Stomach (tissue), 9 donors: ENCODE measurements around the gene TRAF7. TPM values are rescaled to one million over a fixed set of nuclear protein-coding genes. Genes with fewer than 3 reads are reported as not detected.

Experiments
- DNase-seq, 2 donors: peaks; one replicate each; pipeline versions ENCODE4 v3.0.0 to v3.0.0-alpha.2; 2013 to 2019
- H3K27ac ChIP-seq, 5 donors: fragments of 200-600 bp in 4 of 5; sonication (generic) in 4 of 5; one replicate each; pipeline ENCODE4 v1.5.1; 2013 to 2019; ENCODE audit warnings: mild to moderate bottlenecking in 1 of 5, moderate library complexity in 1 of 5
- H3K27me3 ChIP-seq, 3 donors: fragments of 200-600 bp; sonication (generic); one replicate each; pipeline ENCODE4 v1.5.1; 2017 to 2019; ENCODE audit warnings: mixed run types in 1 of 3
- H3K36me3 ChIP-seq, 4 donors: fragments of 200-600 bp; sonication (generic); 1 replicate in 3 of 4; 2 replicates in 1 of 4; pipeline ENCODE4 v1.5.1; 2016 to 2019
- H3K4me1 ChIP-seq, 4 donors: fragments of 200-600 bp; sonication (generic); one replicate each; pipeline ENCODE4 v1.5.1; 2016 to 2019
- H3K4me3 ChIP-seq, 4 donors: fragments of 200-600 bp; sonication (generic) in 3 of 4; one replicate each; pipeline ENCODE4 v1.5.1; 2016 to 2019; ENCODE audit warnings: mild to moderate bottlenecking in 1 of 4
- H3K9me3 ChIP-seq, 4 donors: fragments of 200-600 bp; sonication (generic); one replicate each; pipeline ENCODE4 v1.5.1; 2016 to 2019
- EP300 ChIP-seq: sonication (generic); formaldehyde crosslinking; IDR thresholded peaks from one replicate; pipeline ENCODE4 v1.6.1; 2017; ENCODE audit warnings: antibody characterized with exemption
- POLR2A ChIP-seq, 4 donors: fragments of 450-650 bp; IDR thresholded peaks; one replicate each; pipeline ENCODE4 v1.6.1; 2016; ENCODE audit warnings: antibody characterized with exemption in 4 of 4, control low read depth in 2 of 4, mild to moderate bottlenecking in 1 of 4, moderate library complexity in 1 of 4
- POLR2AphosphoS5 ChIP-seq, 3 donors: sonication (generic); formaldehyde crosslinking; IDR thresholded peaks; one replicate each; pipeline ENCODE4 v1.6.1; 2016; ENCODE audit warnings: antibody characterized with exemption in 3 of 3
- WGBS, 5 donors: extraction: QIAGEN DNeasy Blood & Tissue Kit in 3 of 5; methylation state at CpG; one replicate each; pipeline versions ENCODE4 v1.1.5 to v1.1.7; 2013 to 2018; 5-methylcytosine and 5-hydroxymethylcytosine counted together
- intact Hi-C: fragments of 100-400 bp; cut with DNase I; formaldehyde crosslinking; loops from one replicate; pipeline ENCODE4 v1.15.1; 2023; ENCODE audit warnings: low total_unique reads
- polyA plus RNA-seq, 3 donors: library from polyadenylated mRNA; stranded (reverse); fragments of 200-250 nt; gene quantifications; one replicate each; pipeline ENCODE4 v1.2.3, GENCODE V29; 2013
- total RNA-seq, 5 donors: library from RNA; depleted of rRNA; stranded (reverse); fragments of >200 nt; gene quantifications; one replicate each; pipeline versions ENCODE4 v1.1.0 to v1.2.3, GENCODE V29; 2014 to 2016
- TF ChIP-seq, protein P1 (sequence below), 7 experiments: fragments of 450-650 bp in 4 of 7; fragments of 200-600 bp in 3 of 7; sonication (generic) in 3 of 7; IDR thresholded peaks; one replicate each; pipeline ENCODE4 v1.5.1; 2016 to 2019; ENCODE audit warnings: antibody characterized with exemption in 7 of 7, control low read depth in 2 of 7, mild to moderate bottlenecking in 1 of 7
- donor health status: healthy with polysubstance abuse.
- donor health status: Bipolar disorder and iron deficiency.
- donor health status: healthy.

TRAF7 gene
- total and polyA plus RNA-seq, 8 donors: 20.9 to 204 (median 38.5) TPM

DNA sequence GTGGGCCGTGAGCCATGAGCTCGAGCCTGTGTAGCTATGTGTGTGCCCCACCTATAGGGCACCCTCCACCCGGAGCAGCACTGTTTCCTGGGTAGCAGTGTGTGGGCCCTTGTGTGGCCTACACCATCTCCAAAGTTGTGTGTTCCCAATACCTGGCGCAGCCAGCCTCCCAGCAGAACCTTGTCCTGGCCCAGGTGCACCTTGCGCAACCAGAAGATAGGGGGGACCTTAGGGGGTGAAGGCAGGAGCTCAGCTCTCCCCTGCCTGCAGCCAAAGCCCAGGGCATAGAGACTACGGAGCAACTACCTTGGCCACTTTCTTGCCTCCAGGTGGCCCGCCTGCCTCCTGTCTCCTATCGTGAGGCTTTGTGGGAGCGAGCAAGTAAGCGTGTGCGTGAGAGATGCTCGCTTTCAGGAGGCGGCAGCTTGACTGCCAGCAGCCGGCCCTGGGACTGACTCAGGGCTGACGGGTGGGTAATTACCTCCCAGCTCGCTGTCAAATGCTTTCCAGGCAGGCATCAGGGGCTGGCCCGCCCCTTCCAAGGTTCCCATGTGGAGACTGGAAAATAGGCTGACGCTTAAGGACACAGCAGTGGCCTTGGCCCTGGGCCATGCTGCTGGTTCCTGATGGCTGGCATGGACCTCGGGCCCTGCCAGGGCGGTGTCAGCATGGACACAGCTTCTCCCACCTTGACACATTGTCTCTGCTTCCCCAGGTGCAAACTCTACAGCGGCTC is 19.0 kb downstream of the TRAF7 start:
- no peak overlapping the region for H3K27ac ChIP-seq
- H3K36me3 ChIP-seq: peaks cover 70 to 88% (median 87%) of the 10 kb centered on the region in 4 donors
- H3K27me3 ChIP-seq: peaks cover 0 to 13% (median 0%) of the 10 kb centered on the region in 3 donors
- TF ChIP-seq POLR2AphosphoS5 (IDR thresholded peaks at IDR 0.05): no peak
- peaks cover 0 to 13% (median 5%) of the 10 kb centered on the region in 4 donors for H3K4me1 ChIP-seq
- no peak for DNase-seq
- WGBS, 5 donors: 88 to 93% (median 89%) methylated on average over 15 to 21 of the region's 21 CpGs
- no peak overlapping the region for H3K4me3 ChIP-seq
- intact Hi-C loops: no loop called here
- no peaks in the 10 kb centered on the region for H3K9me3 ChIP-seq

- Histone ChIP-seq H3K36me3 (peaks cover 67 to 79% (median 78%) of the 10 kb centered on the region in 4 donors), H3K27ac (no peak overlapping the region), H3K4me3 (no peak overlapping the region), H3K4me1 (peaks cover 0 to 13% (median 5%) of the 10 kb centered on the region in 4 donors), H3K27me3 (peaks cover 0 to 13% (median 0%) of the 10 kb centered on the region in 3 donors), H3K9me3 (no peaks in the 10 kb centered on the region)
- intact Hi-C loops: no loop called here
- WGBS, 5 donors: 91 to 97% (median 93%) methylated on average over 5 to 10 of the region's 10 CpGs
- DNase-seq: no peak
- TF ChIP-seq, protein P1, sequence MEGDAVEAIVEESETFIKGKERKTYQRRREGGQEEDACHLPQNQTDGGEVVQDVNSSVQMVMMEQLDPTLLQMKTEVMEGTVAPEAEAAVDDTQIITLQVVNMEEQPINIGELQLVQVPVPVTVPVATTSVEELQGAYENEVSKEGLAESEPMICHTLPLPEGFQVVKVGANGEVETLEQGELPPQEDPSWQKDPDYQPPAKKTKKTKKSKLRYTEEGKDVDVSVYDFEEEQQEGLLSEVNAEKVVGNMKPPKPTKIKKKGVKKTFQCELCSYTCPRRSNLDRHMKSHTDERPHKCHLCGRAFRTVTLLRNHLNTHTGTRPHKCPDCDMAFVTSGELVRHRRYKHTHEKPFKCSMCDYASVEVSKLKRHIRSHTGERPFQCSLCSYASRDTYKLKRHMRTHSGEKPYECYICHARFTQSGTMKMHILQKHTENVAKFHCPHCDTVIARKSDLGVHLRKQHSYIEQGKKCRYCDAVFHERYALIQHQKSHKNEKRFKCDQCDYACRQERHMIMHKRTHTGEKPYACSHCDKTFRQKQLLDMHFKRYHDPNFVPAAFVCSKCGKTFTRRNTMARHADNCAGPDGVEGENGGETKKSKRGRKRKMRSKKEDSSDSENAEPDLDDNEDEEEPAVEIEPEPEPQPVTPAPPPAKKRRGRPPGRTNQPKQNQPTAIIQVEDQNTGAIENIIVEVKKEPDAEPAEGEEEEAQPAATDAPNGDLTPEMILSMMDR (IDR thresholded peaks at IDR 0.05): no peak
- TF ChIP-seq POLR2A (IDR thresholded peaks at IDR 0.05) (no peak), EP300 (no peak)
Measured at GRCh38 chr16:2175454-2175853, 19.9 kb downstream of the TRAF7 start.

- H3K9me3 ChIP-seq: no peaks in the 10 kb centered on the region
- DNase-seq: no peak
- H3K4me3 ChIP-seq: no peak overlapping the region
- no peak for TF ChIP-seq POLR2AphosphoS5 (IDR thresholded peaks at IDR 0.05)
- TF ChIP-seq EP300: no peak
- TF ChIP-seq, protein P1 (IDR thresholded peaks at IDR 0.05): no peak
- no peak for TF ChIP-seq POLR2A (IDR thresholded peaks at IDR 0.05)
- peaks cover 0 to 13% (median 0%) of the 10 kb centered on the region in 3 donors for H3K27me3 ChIP-seq
- 87 to 96% (median 95%) methylated on average over 17 to 23 of the region's 23 CpGs for WGBS, 5 donors
- H3K27ac ChIP-seq: no peak overlapping the region
- intact Hi-C loops: no loop called here
- H3K4me1 ChIP-seq: peaks cover 0 to 13% (median 5%) of the 10 kb centered on the region in 4 donors
- peaks cover 61 to 73% (median 72%) of the 10 kb centered on the region in 4 donors for H3K36me3 ChIP-seq
Measured at GRCh38 chr16:2176047-2176446, 20.5 kb downstream of the TRAF7 start.

DNA sequence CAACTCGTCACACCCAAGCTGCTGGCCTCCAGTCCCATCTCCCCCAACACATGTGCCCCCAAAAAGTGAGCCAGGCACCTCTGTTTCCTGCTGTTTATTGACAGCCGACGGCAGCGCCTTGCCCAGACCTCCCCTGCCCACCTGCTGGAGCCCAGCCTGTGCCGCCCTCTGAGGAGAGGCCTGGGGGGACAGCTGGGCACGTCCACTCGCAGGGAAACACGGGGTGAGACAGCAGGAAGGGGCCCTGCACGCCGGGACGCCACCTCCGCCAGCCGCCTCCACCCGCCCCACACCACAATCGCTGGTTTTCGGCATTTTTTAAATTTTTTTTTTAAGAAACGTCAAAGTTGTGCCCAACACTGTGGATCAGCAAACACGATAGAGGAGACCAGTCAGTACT is 21.5 kb downstream of the TRAF7 start:
- no peaks in the 10 kb centered on the region for H3K9me3 ChIP-seq
- TF ChIP-seq EP300 (no peak), POLR2A (IDR thresholded peaks at IDR 0.05) (no peak), POLR2AphosphoS5 (IDR thresholded peaks at IDR 0.05) (no peak)
- TF ChIP-seq, protein P1 (IDR thresholded peaks at IDR 0.05): no peak
- peaks cover 57 to 62% (median 61%) of the 10 kb centered on the region in 4 donors for H3K36me3 ChIP-seq
- H3K4me3 ChIP-seq: no peak overlapping the region
- H3K27me3 ChIP-seq: peaks cover 0 to 13% (median 0%) of the 10 kb centered on the region in 3 donors
- peaks cover 0 to 13% (median 5%) of the 10 kb centered on the region in 4 donors for H3K4me1 ChIP-seq
- no peak for DNase-seq
- 88 to 94% (median 91%) methylated on average over 18 of the region's 18 CpGs for WGBS, 5 donors
- no peak overlapping the region for H3K27ac ChIP-seq
- intact Hi-C loops: no loop called here

GRCh38 chr16:2177561-2177960 is 22.0 kb downstream of the TRAF7 start:
- Histone ChIP-seq H3K4me3 (no peak overlapping the region), H3K27ac (no peak overlapping the region), H3K27me3 (peaks cover 0 to 13% (median 0%) of the 10 kb centered on the region in 3 donors), H3K9me3 (no peaks in the 10 kb centered on the region), H3K4me1 (peaks cover 0 to 13% (median 5%) of the 10 kb centered on the region in 4 donors), H3K36me3 (peaks cover 53 to 58% (median 57%) of the 10 kb centered on the region in 4 donors)
- WGBS, 5 donors: 91 to 96% (median 95%) methylated on average over 19 to 20 of the region's 20 CpGs
- no peak for DNase-seq
- intact Hi-C loops: no loop called here
- TF ChIP-seq, protein P1 (IDR thresholded peaks at IDR 0.05): no peak
- TF ChIP-seq POLR2AphosphoS5 (IDR thresholded peaks at IDR 0.05): no peak
- TF ChIP-seq POLR2A (IDR thresholded peaks at IDR 0.05): no peak
- TF ChIP-seq EP300: no peak
